EL (cell line): Measurements from ENCODE around the gene UBE2M.
A peak's percentile ranks its signal among the peaks of the same experiment; 100 is the strongest.

Experiments
- DNase-seq: peaks from one replicate; pipeline ENCODE4 v3.0.0-alpha.2; 2016

Gene UBE2M

GRCh38 chr19:58570770-58571574 lies 12.6 kb upstream of the UBE2M start:
- no peak for DNase-seq

- no peak for DNase-seq
Measured at GRCh38 chr19:58569943-58570670, 11.7 kb upstream of the UBE2M start.

DNA sequence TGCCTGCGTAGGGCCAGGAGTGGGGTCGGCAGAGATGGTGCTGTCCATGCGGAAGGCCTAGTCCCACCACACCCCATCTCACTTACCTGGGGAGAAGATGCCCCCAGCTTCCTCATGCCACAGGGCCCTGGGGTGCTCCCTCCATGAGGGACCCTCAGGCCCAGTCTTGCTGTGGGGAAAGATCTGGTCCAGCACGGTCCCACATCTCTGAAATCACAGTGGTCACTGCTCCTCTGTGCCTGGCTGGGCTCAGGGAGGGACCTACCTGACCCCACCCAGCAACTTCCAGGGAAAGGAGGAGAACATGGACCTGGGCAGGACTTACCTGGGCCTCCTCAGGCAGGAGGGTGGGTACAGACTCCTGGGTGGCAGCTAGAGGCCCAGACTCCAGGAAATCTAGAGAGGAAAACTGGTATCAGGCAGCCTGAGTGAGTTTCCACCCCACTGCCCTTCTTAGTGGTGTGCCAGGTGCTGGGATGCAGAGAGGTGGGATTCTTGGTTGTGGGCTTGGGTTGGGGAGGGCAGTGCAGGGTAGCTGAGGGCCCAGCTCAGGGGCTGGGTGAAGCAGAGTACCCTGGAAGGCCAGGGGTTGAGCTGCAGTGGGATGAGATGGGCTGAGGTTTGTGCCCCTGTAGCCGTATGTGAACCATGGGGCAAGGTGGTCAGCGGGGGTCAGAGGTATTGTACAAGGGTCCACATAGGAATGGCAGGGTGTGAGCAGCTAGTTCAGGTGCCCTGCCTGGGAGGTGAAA lies 11.0 kb upstream of the UBE2M start:
- DNase-seq = no peak

DNA sequence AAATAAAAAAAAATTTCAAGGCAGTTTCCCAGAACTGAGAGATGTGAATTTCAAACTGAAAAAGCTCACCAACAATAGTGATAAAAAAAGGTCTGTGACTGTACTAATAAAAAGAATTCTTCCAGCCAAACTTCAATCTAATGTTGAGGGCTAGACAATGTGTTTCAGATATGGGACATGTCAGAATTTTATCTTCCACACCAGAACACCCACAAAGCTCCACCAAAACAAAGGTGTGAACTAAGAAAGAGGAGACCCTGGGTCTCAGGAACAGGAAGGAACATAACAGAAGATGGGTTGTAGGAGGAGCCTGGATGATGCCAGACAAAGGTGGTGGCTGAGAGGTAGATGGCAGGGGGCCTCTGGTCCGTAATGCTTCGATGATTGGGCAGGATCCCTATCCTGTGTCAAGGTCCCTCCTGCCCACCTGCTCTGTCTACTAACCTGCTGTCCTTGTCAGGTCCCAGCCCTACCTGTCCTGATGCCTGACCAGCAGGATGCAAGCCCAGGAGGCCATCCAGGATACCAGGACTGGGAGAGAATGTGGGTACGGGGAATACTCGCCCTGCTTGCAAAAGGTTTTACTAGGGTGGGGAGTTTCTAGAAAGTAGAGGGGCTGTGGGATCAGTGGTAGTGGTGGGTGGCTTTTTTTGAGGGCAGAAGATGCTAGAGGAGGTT lies 10.2 kb upstream of the UBE2M start:
- DNase-seq = no peak

GRCh38 chr19:58566989-58567388 lies 8.6 kb upstream of the UBE2M start:
- DNase-seq = no peak

- no peak for DNase-seq
Measured at GRCh38 chr19:58563823-58564222, 5.4 kb upstream of the UBE2M start.

DNA sequence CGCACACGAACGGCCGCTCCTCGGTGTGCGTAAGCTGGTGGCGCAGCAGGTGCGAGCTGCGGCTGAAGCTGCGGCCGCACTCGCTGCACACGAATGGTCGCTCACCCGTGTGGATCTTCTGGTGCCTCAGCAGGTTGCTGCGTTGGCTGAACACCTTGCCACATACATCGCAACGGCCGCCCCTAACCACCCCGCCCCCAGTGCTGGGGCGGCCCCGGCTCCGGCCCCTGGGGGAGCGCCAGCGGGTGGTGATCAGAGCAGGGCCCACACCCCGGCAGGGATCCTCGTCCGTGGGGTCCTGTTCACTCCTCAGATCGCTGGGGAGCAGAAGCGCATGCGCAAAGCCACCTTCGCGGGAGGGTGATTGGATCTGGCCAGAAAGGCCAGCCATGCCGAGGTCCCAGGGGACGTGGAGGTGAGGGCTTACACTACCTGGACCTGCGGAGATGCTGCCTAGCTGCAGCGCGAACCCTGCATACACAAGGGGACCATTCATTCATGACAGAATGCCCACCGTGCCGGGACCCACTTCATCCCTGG lies 4.7 kb upstream of the UBE2M start:
- no peak for DNase-seq

DNA sequence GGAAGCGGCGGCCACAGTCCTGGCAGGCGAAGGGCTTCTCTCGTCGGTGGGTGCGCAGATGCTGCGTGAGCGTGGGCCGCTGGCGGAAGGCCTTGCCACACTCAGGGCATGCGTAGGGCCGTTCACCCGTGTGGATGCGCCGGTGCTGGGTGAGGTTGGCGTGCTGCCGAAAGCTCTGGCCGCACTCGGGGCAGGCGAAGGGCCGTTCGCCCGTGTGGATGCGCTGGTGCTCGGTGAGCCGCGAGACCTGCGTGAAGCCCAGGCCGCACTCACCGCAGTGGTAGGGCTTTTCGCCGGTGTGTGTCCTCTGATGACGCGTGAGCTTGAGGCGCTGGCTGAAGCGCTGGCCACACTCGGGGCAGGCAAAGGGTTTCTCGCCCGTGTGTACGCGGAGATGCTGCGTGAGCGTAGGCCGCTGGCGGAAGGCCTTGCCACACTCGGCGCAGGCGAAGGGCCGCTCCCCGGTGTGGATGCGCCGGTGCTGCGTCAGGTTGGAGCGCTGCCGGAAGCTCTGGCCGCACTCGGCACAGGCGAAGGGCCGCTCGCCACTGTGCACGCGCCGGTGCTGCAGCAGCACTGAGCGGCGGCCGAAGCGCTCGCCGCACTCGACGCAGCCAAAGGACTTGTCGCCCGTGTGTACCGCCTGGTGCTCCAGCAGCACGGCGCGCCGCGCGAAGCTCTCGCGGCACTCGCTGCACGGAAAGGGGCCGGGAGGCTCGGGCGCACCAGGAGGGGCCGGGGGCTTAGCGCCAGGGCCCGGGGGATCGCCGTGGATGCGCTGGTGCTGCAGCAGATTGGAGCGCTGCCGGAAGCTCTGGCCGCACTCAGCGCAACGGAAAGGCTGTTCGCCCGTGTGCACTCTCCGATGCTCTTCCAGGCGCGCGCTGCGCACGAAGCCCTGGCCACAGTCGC lies 4.0 kb upstream of the UBE2M start:
- DNase-seq = peak; percentile 37

- no peak for DNase-seq
Measured at GRCh38 chr19:58561373-58562121, 3.1 kb upstream of the UBE2M start.

DNA sequence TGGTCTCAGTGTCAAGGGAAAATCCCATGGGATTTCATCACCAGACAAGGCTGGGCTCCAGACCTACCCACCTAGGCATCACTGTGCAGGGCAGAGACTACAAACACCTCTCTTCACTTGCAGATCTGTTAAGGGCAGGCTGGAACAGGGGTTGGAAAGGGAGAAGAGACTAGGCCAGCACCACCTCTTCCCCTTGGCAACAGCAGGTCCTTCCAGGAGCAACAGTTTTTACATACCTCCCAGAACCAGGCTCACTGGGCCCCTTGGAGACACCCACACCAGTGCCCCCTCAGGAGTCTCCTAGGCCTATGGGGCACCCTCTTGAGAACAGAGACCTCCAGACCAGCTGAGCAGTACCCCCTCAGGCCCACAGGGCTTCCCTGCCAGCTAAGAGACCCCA lies 2.5 kb upstream of the UBE2M start:
- DNase-seq = no peak

DNA sequence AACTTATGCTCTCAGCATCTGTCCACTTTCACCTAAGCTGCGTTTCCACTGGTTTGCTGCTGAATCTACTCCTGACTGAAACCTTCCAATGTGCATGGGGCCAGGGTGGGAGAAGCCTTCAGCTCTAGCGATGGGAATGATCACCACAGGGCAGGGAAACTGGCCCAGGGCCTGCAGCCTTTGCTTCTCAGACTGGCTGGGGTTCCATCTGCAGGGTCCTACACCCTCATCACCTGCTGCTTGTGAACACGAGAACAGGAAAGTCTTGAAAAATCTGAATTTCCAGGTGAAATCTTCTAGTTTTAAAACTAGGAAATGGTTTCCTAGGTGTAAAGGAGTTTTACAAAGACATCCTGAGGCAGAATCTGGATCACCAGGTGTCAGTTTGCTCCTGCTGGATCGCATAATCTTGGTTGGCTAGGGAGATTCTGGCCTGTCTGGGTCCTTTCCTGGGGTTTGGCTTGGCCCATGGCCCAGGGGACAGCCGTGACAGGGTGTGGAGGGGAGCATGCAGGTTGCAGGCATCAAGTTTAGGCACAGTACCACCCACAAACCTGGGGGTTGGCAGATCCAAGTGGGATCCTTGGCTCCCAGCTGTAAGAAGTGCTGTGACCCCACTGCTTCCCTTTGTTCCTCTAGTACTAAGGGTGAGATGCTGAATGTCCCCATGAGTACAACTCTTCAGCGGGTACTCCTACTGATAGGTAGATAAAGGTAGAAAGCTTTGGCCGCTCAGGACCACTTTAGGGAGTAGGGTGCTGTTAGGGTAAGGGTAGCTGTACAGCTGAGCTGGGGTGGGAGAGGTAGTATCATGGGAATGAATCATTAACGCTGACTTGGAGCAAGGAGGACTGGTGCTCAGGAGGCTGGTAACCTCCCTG lies 1.8 kb upstream of the UBE2M start:
- no peak for DNase-seq

- DNase-seq = peak; percentile 93
Measured at GRCh38 chr19:58559275-58560006, 1.0 kb upstream of the UBE2M start.

GRCh38 chr19:58558623-58559274 lies 338 bp upstream of the UBE2M start:
- DNase-seq = peak; percentile 98

DNA sequence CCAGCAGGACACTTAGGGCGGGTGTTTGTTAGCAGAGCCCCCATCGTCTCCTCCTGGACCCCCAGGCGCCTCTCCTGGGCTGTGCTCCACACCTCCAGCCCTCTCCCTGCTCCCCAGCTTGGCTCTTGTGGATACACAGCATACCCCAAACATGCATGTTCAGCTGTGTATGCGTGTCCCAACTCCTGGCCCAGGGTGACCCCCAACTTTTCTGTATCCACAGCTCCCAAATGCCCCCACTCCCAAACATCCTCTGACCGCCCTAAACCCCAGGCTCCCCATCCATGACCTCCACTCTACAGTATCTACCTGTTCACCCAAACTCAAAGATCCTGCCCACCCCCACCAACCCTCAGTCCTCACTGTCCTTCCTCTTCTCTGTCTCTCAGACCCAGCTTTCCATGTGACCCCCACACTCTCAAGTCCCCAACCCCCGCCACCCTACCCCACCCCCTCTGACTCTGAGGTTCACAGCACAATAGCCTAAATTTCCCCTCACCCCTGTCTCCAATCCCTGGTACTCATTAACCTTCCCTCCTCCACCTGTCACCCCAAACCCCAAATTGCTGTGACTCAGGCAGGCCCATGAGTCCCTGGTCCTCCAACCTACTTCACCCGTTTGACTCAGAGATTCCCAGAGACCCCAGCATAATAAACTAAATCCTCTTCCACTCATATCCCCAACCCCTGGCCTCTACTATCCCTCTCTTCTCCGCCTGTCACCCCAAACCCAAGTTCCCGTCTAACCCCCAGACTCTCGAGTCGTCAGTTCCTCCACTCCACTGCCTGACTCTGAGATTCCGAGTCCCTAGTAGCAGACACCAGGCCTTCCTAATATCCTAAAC lies 968 bp downstream of the UBE2M start:
- no peak for DNase-seq

GRCh38 chr19:58556622-58557220 lies 1.7 kb downstream of the UBE2M start:
- no peak for DNase-seq

DNA sequence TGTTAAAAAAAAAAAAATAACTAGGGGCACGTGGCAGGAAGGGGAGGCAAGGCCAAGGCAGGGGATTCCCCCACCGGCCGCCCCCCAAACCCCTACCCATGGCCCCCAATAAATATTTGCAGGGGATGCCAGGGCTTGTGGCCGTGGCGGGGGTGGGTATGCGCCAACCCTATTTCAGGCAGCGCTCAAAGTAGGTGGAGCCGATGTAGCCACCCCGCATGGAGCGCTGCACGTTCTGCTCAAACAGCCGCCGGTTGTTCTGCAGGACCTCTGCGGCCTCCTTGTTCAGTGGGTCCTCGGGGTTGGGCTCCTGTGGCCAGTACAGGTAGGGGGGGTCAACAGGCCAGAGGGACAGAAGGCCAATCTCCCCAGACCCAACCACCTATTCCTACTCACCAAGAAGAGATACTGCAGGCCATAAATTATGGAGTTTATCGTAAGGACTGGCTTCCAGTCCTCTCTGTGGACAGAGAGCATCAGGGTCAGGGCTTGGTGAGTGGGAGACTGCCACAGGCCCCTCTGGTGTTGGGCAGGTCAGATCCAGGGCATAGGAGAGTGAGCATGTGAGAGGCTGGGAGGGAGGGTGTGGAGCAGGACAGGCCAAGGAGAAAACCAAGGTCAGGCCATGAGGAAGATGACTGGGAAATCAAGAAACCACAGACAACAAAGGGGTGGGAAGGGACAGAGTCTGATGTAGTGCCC lies 2.3 kb downstream of the UBE2M start:
- DNase-seq = no peak
